GM21528 (cell line): ENCODE data around the gene ANKMY1.

ENCODE experiments used
- ATAC-seq: cut with Tn5 transposase; IDR thresholded peaks from one replicate; pipeline ENCODE4 v1.9.1; 2021; ENCODE audit warnings: mild to moderate bottlenecking, moderate library complexity; ENCODE audit not compliant: unreplicated experiment, low FRiP score

ANKMY1 gene, protein sequence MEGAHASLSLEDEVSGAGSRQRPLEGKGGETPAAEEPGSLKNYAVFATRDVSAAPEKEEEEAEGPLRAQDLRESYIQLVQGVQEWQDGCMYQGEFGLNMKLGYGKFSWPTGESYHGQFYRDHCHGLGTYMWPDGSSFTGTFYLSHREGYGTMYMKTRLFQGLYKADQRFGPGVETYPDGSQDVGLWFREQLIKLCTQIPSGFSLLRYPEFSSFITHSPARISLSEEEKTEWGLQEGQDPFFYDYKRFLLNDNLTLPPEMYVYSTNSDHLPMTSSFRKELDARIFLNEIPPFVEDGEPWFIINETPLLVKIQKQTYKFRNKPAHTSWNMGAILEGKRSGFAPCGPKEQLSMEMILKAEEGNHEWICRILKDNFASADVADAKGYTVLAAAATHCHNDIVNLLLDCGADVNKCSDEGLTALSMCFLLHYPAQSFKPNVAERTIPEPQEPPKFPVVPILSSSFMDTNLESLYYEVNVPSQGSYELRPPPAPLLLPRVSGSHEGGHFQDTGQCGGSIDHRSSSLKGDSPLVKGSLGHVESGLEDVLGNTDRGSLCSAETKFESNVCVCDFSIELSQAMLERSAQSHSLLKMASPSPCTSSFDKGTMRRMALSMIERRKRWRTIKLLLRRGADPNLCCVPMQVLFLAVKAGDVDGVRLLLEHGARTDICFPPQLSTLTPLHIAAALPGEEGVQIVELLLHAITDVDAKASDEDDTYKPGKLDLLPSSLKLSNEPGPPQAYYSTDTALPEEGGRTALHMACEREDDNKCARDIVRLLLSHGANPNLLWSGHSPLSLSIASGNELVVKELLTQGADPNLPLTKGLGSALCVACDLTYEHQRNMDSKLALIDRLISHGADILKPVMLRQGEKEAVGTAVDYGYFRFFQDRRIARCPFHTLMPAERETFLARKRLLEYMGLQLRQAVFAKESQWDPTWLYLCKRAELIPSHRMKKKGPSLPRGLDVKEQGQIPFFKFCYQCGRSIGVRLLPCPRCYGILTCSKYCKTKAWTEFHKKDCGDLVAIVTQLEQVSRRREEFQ

DNA sequence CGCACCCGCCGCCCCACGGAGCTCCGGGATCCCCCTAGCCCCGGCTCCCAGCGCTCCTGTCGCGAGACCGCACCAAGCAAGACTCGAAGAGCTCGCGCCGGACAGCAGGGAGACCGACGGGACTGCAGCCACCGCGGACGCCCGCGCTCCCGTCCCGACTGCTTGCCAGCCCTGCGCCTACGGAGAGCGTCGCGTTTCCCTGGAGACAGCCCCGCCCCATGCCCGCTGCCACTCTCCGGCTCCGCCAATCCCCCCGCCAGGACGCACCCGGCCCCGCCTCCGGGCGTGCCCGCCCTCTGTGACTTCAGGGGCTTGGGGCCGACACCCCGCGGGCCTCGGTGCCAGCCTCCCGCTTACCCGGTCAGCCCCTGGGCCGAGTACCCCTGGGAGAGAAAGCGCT, at the start of gene ANKMY1:
ANKMY1 (minus strand) TSS at position 181 of the 400 bp plus-strand sequence. CDS start 653 bp downstream, outside the sequence.
- no peak for ATAC-seq

GRCh38 chr2:240605867-240606743, 48.3 kb upstream of the ANKMY1 start:
- no peak for ATAC-seq

DNA sequence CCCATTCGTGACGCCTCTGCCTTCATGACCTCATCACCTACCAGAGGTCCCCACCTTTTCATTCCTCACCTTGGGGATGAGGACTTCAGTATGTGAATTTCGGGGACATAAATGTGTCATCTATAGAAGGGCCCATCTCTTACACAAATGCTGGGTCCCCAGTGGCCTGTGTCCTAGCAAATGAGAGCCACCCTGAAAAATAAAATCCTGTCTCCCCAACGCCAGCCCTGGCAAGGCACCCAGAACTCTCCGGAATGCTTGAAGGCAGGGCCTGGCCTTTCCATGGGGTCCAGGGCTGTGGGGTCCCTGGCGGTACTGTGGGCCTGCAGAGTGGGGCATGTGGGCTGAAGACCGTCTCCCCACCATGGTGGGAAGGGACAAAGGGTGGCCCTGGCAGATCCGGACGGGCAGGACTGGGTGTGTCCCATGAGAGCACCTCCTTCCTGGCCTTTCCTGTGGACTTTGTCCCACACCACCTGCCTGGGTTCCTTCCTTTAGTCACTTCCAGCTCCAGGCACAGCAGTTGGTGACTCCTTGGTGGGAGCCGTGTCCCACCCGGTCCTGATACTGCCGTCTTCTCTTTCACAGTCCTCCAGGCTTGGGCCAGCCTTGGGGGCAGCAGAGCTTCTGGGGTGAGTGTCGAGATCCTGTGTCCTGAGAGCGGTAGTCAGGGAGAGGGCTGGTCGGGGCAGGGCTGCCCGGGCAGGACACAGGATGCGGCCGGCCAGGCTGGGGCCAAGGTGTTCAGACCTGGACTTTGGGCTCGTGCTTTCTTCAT, 47.3 kb upstream of the ANKMY1 start:
- ATAC-seq, result no peak

DNA sequence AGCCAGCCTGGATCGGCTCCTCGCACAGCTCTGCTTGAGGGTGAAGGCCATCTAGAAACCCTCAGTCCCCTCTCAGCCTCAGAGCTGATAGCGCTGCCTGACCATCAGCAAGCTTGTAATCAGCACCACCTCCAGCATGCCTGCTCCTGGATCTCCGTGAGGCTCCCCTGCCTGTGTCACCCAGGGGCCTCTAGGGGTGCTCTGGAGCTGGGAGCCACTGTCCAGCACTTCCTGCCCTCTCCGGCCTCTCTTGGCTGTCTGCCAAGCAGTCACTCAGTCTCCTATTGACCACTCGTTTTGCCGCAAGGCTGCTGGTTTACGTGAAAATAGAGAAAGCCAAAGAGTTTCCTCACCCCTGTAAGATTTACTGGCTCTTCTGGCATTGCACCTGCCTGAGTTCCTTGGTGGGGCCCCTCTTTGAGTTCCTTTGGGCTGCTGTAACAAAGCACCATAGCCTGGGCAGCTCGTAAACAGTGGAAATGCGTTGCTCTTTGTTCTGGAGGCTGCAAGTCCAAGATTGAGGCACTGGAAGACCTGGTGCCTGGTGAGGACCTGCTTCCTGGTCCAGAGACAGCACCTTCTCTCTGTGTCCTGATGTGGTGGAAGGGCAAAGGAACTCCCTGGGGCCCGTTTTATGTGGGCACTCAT, 46.6 kb upstream of the ANKMY1 start:
- no peak for ATAC-seq

GRCh38 chr2:240603846-240604245, 46.1 kb upstream of the ANKMY1 start:
- ATAC-seq, result no peak

DNA sequence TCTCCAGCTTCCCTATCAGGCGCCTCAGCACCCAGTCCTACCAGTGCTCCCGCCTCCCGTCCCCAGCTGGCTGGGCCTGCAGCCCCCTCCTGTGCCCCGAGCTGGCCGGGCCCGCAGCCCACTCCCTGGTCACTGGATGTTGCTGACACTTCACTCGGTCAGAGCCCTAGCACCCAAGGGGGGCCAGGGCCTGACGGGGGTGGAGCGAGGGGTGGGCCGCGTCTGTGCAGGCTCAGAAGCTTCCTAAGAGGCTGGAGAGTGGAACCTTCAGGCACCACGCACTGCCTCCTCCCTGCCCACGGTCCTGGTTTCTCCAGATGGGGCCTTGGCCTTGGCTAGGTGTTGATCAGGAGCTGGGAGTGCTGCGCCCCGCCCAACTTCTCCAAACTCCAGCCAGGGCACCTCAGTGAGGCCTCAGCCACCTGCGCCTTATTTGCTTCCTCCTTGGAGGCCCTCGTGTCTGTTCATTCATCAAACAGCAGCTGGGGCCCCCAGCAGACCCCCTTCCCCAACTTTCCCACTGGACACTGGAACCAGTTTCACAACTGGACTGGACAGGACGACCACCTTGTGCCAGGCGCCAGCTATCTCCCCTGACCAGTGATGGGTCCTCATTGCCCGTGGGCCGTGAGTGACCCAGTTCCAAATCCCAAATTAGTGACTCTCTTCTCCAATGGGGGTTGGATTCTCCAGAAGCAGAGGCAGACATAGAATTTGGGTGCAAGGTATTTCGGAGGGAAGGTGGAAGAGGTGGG, 45.5 kb upstream of the ANKMY1 start:
- ATAC-seq, result no peak

DNA sequence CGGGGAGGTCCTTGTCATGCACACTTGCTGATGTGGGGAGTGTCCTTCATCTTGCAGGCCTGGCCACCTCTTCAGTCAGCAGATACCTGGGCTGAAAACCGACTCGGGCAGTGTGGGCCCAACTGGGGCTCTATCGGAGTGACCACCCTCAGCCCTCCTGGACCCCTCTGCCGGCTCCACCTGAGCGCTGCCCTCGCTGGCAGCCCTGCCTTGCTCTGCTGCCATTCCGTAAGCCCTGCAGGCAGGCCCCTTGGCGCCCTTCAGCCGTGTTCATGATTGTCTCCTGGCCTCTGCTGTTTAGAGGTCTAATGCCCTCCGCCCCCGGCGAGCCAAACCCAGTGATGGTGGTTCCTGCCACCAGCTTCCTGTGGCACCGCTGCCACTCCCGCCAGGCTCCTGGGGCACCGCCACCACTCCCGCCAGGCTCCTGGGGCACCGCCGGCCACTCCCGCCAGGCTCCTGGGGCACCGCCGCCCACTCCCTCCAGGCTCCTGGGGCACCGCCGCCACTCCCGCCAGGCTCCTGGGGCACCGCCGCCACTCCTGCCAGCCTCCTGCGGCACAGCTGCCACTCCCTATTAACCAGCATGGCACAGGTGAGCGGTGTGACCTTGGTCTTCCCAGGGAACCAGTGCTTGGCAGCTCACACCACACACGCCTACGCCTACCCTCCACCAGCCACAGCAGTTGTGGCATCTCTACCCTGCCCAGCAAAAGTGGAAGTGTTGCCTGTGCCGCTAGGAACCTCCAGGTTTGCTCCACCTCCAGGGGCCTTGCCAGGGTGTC, 44.7 kb upstream of the ANKMY1 start:
- ATAC-seq, result no peak

DNA sequence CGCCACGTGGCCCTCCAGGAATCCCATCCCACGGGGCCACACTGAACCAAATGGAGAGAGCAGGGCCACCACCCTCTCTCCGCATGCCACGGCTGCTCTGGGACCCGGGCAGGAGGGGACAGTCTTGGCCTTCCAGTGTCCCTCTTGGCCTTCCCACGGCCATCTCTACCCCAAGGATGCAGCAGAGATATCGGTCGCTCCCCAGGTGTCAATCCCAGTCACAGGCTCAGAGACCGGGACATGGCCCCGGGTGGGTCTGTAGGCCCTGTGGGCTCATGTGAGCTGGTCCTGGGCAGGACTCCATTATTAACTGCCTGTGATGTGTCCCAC, 44.0 kb upstream of the ANKMY1 start:
- no peak for ATAC-seq

GRCh38 chr2:240601061-240601830, 43.5 kb upstream of the ANKMY1 start:
- ATAC-seq, result no peak

DNA sequence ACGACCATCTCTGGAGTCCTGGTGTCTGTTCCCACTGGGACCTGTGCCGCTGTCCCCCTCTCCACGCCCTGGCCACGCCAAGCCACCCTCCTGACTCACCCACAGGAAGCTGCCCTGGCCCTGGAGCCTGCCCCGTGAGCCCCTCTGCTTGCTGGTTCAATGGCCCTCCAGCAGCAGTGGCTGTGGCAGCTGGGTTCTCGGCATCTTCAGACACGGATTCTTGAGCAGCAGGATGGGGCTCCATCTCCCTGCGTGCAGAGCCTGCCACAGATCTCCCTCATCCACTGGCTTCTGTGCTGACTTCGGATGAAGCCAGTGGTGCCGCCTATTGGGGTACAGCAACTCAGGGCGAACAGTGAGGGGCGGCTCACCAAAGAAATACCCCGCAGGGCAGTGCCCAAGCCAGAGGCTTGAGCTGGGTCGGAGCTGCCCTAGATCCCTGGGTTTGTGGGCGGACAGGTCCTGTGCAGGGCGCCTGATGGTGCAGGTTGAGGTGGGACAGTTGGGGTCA, 42.7 kb upstream of the ANKMY1 start:
- no peak for ATAC-seq

DNA sequence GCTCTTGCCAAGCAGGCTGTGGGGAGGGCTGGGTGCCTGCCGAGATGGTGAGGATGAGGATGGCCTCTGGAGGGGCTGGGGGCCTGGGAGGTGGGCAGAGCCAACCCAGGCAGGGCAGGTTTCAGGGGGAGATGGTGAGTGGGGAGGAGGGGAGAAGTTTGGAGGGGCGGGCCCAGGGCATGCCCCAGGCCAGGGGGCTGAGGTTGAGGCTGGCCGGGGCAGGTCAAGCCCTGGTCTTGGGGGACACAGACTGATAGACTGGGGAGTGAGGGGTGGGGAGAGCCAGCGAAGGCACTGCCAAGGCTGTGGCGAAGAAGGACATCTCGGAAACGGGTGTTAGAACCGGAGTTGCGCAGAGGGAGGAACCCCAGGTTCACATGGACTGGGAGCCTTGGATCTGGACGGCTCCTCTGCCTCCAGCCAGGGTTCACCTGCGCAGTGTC, 41.4 kb upstream of the ANKMY1 start:
- ATAC-seq, result no peak

GRCh38 chr2:240598311-240598911, 40.6 kb upstream of the ANKMY1 start:
- no peak for ATAC-seq

GRCh38 chr2:240597419-240598181, 39.8 kb upstream of the ANKMY1 start:
- no peak for ATAC-seq

DNA sequence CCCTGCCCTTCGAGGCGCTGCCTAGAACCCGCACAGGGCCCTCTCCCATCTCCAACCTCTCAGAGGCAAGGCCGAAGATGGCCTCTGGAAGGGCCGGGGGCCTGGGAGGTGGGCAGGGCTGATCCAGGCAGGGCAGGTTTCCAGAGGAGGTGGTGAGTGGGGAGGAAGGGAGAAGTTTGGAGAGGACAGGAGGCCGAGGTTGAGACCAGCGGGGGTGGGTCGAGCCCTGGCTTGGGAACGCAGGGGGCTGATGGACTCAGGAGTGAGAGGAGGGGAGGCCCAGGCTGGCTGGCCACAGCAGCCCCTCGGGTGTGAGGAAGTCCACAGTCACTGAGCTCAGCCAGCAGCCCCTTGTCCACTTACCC, 39.2 kb upstream of the ANKMY1 start:
- no peak for ATAC-seq

DNA sequence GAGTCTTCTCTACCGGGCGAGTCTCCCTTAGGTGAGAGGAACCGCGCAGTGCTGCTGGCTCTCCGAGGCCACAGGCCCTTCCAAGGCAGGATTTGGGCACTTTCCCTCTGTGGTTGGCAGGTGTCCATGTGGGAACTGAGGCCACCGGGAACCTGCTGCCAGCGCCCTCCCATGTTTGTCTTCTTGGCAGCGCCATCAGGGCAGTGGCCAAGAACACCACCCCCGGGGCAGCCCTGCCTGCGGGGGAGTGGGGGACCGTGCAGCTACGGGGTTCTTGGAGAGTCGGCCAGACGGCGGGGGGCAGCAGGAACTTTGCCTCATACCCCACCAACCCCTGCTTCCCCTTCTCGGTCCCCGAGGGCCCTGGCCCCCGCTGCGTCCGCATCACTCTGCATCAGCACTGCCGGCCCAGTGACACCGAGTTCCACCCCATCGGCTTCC, 38.7 kb upstream of the ANKMY1 start:
- ATAC-seq, result no peak

- no peak for ATAC-seq
Measured at GRCh38 chr2:240596080-240596460, 38.3 kb upstream of the ANKMY1 start.
